Measurements from ENCODE around the gene RPA1.

RPA1 gene

GRCh38 chr17:1931844-1932579 lies 102.2 kb downstream of the RPA1 start:
- H3K27ac ChIP-seq, result no peak overlapping the region
- peak overlapping the region; percentile 17 for H3K4me3 ChIP-seq
- no peak for TF ChIP-seq CTCF (IDR thresholded peaks at IDR 0.05)
- no peak for DNase-seq (ENCODE audit: low spot score)

- H3K4me3 ChIP-seq, result no peak overlapping the region
- TF ChIP-seq CTCF (IDR thresholded peaks at IDR 0.05), result no peak
- no peak overlapping the region for H3K27ac ChIP-seq
- no peak for DNase-seq (ENCODE audit: low spot score)
Measured at GRCh38 chr17:1933875-1934715, 104.3 kb downstream of the RPA1 start.

GRCh38 chr17:1934901-1935300 lies 105.1 kb downstream of the RPA1 start:
- TF ChIP-seq CTCF (IDR thresholded peaks at IDR 0.05), result no peak
- Histone ChIP-seq H3K4me3 (no peak overlapping the region), H3K27ac (no peak overlapping the region)
- DNase-seq (ENCODE audit: low spot score), result no peak

- Histone ChIP-seq H3K27ac (no peak overlapping the region), H3K4me3 (no peak overlapping the region)
- TF ChIP-seq CTCF (IDR thresholded peaks at IDR 0.05), result no peak
- DNase-seq (ENCODE audit: low spot score), result no peak
Measured at GRCh38 chr17:1936766-1937165, 107.0 kb downstream of the RPA1 start.

GRCh38 chr17:1937461-1937860 lies 107.7 kb downstream of the RPA1 start:
- no peak for DNase-seq (ENCODE audit: low spot score)
- no peak overlapping the region for H3K4me3 ChIP-seq
- no peak overlapping the region for H3K27ac ChIP-seq
- no peak for TF ChIP-seq CTCF (IDR thresholded peaks at IDR 0.05)

GRCh38 chr17:1939981-1940809 lies 110.4 kb downstream of the RPA1 start:
- TF ChIP-seq CTCF (IDR thresholded peaks at IDR 0.05), result no peak
- Histone ChIP-seq H3K4me3 (no peak overlapping the region), H3K27ac (no peak overlapping the region)
- no peak for DNase-seq (ENCODE audit: low spot score)
